SK-N-SH (cell line): ENCODE measurements around the gene PTPN13. TPM values are rescaled to one million over a fixed set of nuclear protein-coding genes. Genes with fewer than 3 reads are reported as not detected.

ENCODE experiments used
- CTCF ChIA-PET: fragments of 300-600, 350-600 bp; formaldehyde crosslinking; extraction: SDS; loops from one replicate; lab custom pipeline; 2021; lab: Yijun Ruan, JAX
- POLR2A ChIA-PET: fragments of 350-600 bp; sonication (Branson Sonifier 250); formaldehyde crosslinking; extraction: SDS; loops from one replicate; lab custom pipeline; 2020; ENCODE audit warnings: antibody characterized with exemption, inconsistent platforms; lab: Yijun Ruan, JAX
- DNase-seq: peaks from one replicate; pipeline ENCODE4 v3.0.0; 2012
- H2AFZ ChIP-seq: fragments of 200-600 bp; sonication (generic); 2 replicates; pipeline ENCODE4 v1.8.1; 2016; ENCODE audit warnings: antibody characterized with exemption, mild to moderate bottlenecking, low read depth
- H3F3A ChIP-seq: fragments of 200-600 bp; sonication (generic); replicated peaks from 2 replicates; pipeline ENCODE3; 2016; ENCODE audit warnings: antibody characterized with exemption, mild to moderate bottlenecking; ENCODE audit not compliant: insufficient read depth
- H3K27ac ChIP-seq, 2 experiments: fragments of 200-500 bp in 1 of 2; fragments of 200-600 bp in 1 of 2; sonication (Bioruptor generic) in 1 of 2; sonication (generic), shearing (Covaris generic) in 1 of 2; 2 replicates each; pipeline versions ENCODE4 v1.5.1 to v1.6.1; 2014 to 2016; ENCODE audit warnings: low read depth in 2 of 2, inconsistent platforms in 1 of 2, low read length in 1 of 2, mild to moderate bottlenecking in 1 of 2, mixed read lengths in 1 of 2
- H3K27me3 ChIP-seq: fragments of 200-600 bp; sonication (generic), shearing (Covaris generic); 2 replicates; pipeline ENCODE4 v1.6.1; 2016; ENCODE audit warnings: mixed run types; ENCODE audit not compliant: insufficient read depth
- H3K36me3 ChIP-seq, 2 experiments: fragments of 200-500 bp in 1 of 2; fragments of 200-600 bp in 1 of 2; sonication (Bioruptor generic) in 1 of 2; sonication (generic) in 1 of 2; replicated peaks in 1 of 2; 2 replicates each; pipeline versions ENCODE3 to v1.5.1; 2014 to 2016; ENCODE audit warnings: low read length in 1 of 2, mild to moderate bottlenecking in 1 of 2; ENCODE audit not compliant: insufficient read depth in 2 of 2, control insufficient read depth in 1 of 2
- H3K4me1 ChIP-seq, 2 experiments: fragments of 200-500 bp in 1 of 2; fragments of 200-600 bp in 1 of 2; sonication (Bioruptor generic) in 1 of 2; sonication (generic), shearing (Covaris generic) in 1 of 2; 2 replicates each; pipeline versions ENCODE4 v1.5.1 to v1.6.1; 2014 to 2016; ENCODE audit warnings: low read depth in 1 of 2, low read length in 1 of 2, mixed run types in 1 of 2; ENCODE audit not compliant: insufficient read depth in 2 of 2, control insufficient read depth in 1 of 2
- H3K4me2 ChIP-seq: fragments of 200-600 bp; sonication (generic), shearing (Covaris generic); 2 replicates; pipeline ENCODE4 v1.6.1; 2017; ENCODE audit warnings: mixed run types
- H3K4me3 ChIP-seq, 2 experiments: fragments of 200-500 bp in 1 of 2; fragments of 200-600 bp in 1 of 2; sonication (Bioruptor generic) in 1 of 2; sonication (generic), shearing (Covaris generic) in 1 of 2; 2 replicates each; pipeline versions ENCODE4 v1.5.1 to v1.8.1; 2014 to 2016; ENCODE audit warnings: low read depth in 2 of 2, inconsistent platforms in 1 of 2, low read length in 1 of 2, mild to moderate bottlenecking in 1 of 2, mixed read lengths in 1 of 2, moderate library complexity in 1 of 2
- H3K79me2 ChIP-seq: fragments of 200-600 bp; sonication (generic); 2 replicates; pipeline ENCODE4 v1.8.1; 2017; ENCODE audit warnings: mild to moderate bottlenecking; ENCODE audit not compliant: insufficient read depth
- H3K9ac ChIP-seq: fragments of 200-600 bp; sonication (generic); 2 replicates; pipeline ENCODE4 v1.6.1; 2017; ENCODE audit warnings: mixed run types
- H3K9me2 ChIP-seq: fragments of 200-600 bp; sonication (generic); 2 replicates; pipeline ENCODE4 v1.6.1; 2017; ENCODE audit warnings: mixed run types
- H3K9me3 ChIP-seq: fragments of 200-600 bp; sonication (generic); 2 replicates; pipeline ENCODE4 v1.6.1; 2017; ENCODE audit warnings: mixed run types, mild to moderate bottlenecking, moderate library complexity
- H4K20me1 ChIP-seq: fragments of 200-600 bp; sonication (generic); 2 replicates; pipeline ENCODE4 v1.6.1; 2017; ENCODE audit warnings: mild to moderate bottlenecking, mixed run types; ENCODE audit not compliant: insufficient read depth
- CHD2 ChIP-seq: fragments of 150-350 bp; IDR thresholded peaks from 2 replicates; pipeline ENCODE4 v1.6.1; 2018; ENCODE audit warnings: low read length; ENCODE audit not compliant: partially characterized antibody
- EP300 ChIP-seq, 2 experiments: IDR thresholded peaks; 2 replicates each; pipeline versions ENCODE4 v1.4.0 to v1.6.1; 2012; ENCODE audit warnings: borderline replicate concordance in 1 of 2, low read depth in 1 of 2, low read length in 1 of 2
- EZH2phosphoT487 ChIP-seq: fragments of 200-600 bp; sonication (generic); IDR thresholded peaks from 2 replicates; pipeline ENCODE4 v1.6.1; 2017; ENCODE audit warnings: low read depth, mixed run types, mild to moderate bottlenecking, antibody characterized with exemption, moderate library complexity, borderline replicate concordance
- FOSL2 ChIP-seq: IDR thresholded peaks from 2 replicates; pipeline ENCODE4 v1.4.0; 2012; ENCODE audit warnings: low read depth, mild to moderate bottlenecking, moderate library complexity, borderline replicate concordance
- FOXJ3 ChIP-seq: sonication (generic); formaldehyde crosslinking; IDR thresholded peaks from 2 replicates; pipeline ENCODE4 v1.5.1; 2020; ENCODE audit warnings: mild to moderate bottlenecking, missing genetic modification reagents
- GABPA ChIP-seq: IDR thresholded peaks from 2 replicates; pipeline ENCODE4 v1.4.0; 2012; ENCODE audit warnings: low read depth, mild to moderate bottlenecking
- JUND ChIP-seq: IDR thresholded peaks from 2 replicates; pipeline ENCODE4 v1.4.0; 2012
- RCOR1 ChIP-seq: fragments of 150-350 bp; IDR thresholded peaks from 2 replicates; pipeline ENCODE4 v1.6.1; 2017; ENCODE audit warnings: antibody characterized with exemption, low read length
- RFX5 ChIP-seq: IDR thresholded peaks from 2 replicates; pipeline ENCODE4 v1.6.1; 2012; ENCODE audit warnings: mild to moderate bottlenecking, improper control_type of control experiment, low read length
- RXRA ChIP-seq: IDR thresholded peaks from 2 replicates; pipeline ENCODE4 v1.4.0; 2012; ENCODE audit warnings: low read depth, mild to moderate bottlenecking, borderline replicate concordance
- SMC3 ChIP-seq: IDR thresholded peaks from 2 replicates; pipeline ENCODE4 v1.6.1; 2012; ENCODE audit warnings: low read depth, low read length, improper control_type of control experiment
- TCF12 ChIP-seq: IDR thresholded peaks from 2 replicates; pipeline ENCODE4 v1.4.0; 2012
- TEAD4 ChIP-seq: IDR thresholded peaks from 2 replicates; pipeline ENCODE4 v1.4.0; 2012; ENCODE audit warnings: mild to moderate bottlenecking, borderline replicate concordance; ENCODE audit not compliant: insufficient read depth
- YY1 ChIP-seq: IDR thresholded peaks from 2 replicates; pipeline ENCODE4 v1.4.0; 2012; ENCODE audit warnings: low read depth, mild to moderate bottlenecking
- WGBS: methylation state at CpG from one replicate; pipeline ENCODE4 v1.1.6; 2017; ENCODE audit warnings: low lambda C conversion rate; 5-methylcytosine and 5-hydroxymethylcytosine counted together
- polyA plus RNA-seq, 3 experiments: library from polyadenylated mRNA; depleted of rRNA; stranded (reverse); fragments of >200 nt; gene quantifications; 2 replicates each; pipeline ENCODE4 v1.2.3, GENCODE V29; 2012
- TF ChIP-seq, protein P1 (sequence below): IDR thresholded peaks from 2 replicates; pipeline ENCODE4 v1.4.0; 2012; ENCODE audit warnings: low read depth, borderline replicate concordance
- TF ChIP-seq, protein P2 (sequence below): IDR thresholded peaks from 2 replicates; pipeline ENCODE4; 2012
- TF ChIP-seq, protein P3 (sequence below): IDR thresholded peaks from 2 replicates; pipeline ENCODE4 v1.6.1; 2012; ENCODE audit warnings: mild to moderate bottlenecking, low read depth, low read length, moderate library complexity
- TF ChIP-seq, protein P4 (sequence below): IDR thresholded peaks from 2 replicates; pipeline ENCODE4 v1.4.0; 2012; ENCODE audit warnings: low read depth

The PTPN13 gene
- polyA plus RNA-seq, 1 of the 3 experiments (the other 2 are of a cell fraction) = 5.5 TPM

DNA sequence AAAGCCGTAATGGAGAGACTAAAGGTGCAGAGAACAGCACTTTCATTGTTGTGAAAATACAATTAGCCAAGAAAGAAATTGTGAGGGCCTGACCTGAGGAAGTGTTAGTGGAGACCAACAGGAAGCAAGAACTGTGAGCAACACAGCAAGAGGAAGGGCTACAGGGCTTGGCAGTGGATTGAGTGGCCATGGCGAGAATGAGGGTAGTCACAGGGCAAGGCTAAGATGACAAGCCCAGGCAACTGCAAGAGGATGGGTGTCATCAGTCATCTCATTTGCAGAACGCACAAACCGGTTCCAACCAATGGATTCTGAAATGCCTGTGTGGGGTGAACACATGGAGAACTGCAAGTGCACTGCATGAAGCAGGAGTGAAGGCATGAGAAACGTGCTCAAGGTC, 251.5 kb downstream of the PTPN13 start:
- CTCF ChIA-PET = no interaction called here
- no peaks in the 10 kb centered on the region for H3K9me2 ChIP-seq
- H3K4me2 ChIP-seq = no peak overlapping the region
- H3F3A ChIP-seq = no peaks in the 10 kb centered on the region
- TF ChIP-seq RCOR1 (no peak), RFX5 (no peak), FOSL2 (no peak), TEAD4 (no peak), FOXJ3 (CRISPR knock-in tag) (no peak), EP300 (IDR thresholded peaks at IDR 0.05; ENCODE audit: borderline replicate concordance in 1 of 2, low read depth in 1 of 2, low read length in 1 of 2) (no peak), EZH2phosphoT487 (no peak), SMC3 (no peak), YY1 (no peak), TCF12 (no peak), JUND (no peak), CHD2 (no peak), RXRA (no peak), GABPA (no peak)
- TF ChIP-seq, protein P1, sequence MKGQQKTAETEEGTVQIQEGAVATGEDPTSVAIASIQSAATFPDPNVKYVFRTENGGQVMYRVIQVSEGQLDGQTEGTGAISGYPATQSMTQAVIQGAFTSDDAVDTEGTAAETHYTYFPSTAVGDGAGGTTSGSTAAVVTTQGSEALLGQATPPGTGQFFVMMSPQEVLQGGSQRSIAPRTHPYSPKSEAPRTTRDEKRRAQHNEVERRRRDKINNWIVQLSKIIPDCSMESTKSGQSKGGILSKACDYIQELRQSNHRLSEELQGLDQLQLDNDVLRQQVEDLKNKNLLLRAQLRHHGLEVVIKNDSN = no peak
- TF ChIP-seq, protein P2, sequence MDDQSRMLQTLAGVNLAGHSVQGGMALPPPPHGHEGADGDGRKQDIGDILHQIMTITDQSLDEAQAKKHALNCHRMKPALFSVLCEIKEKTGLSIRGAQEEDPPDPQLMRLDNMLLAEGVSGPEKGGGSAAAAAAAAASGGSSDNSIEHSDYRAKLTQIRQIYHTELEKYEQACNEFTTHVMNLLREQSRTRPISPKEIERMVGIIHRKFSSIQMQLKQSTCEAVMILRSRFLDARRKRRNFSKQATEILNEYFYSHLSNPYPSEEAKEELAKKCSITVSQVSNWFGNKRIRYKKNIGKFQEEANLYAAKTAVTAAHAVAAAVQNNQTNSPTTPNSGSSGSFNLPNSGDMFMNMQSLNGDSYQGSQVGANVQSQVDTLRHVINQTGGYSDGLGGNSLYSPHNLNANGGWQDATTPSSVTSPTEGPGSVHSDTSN = no peak
- TF ChIP-seq, protein P3, sequence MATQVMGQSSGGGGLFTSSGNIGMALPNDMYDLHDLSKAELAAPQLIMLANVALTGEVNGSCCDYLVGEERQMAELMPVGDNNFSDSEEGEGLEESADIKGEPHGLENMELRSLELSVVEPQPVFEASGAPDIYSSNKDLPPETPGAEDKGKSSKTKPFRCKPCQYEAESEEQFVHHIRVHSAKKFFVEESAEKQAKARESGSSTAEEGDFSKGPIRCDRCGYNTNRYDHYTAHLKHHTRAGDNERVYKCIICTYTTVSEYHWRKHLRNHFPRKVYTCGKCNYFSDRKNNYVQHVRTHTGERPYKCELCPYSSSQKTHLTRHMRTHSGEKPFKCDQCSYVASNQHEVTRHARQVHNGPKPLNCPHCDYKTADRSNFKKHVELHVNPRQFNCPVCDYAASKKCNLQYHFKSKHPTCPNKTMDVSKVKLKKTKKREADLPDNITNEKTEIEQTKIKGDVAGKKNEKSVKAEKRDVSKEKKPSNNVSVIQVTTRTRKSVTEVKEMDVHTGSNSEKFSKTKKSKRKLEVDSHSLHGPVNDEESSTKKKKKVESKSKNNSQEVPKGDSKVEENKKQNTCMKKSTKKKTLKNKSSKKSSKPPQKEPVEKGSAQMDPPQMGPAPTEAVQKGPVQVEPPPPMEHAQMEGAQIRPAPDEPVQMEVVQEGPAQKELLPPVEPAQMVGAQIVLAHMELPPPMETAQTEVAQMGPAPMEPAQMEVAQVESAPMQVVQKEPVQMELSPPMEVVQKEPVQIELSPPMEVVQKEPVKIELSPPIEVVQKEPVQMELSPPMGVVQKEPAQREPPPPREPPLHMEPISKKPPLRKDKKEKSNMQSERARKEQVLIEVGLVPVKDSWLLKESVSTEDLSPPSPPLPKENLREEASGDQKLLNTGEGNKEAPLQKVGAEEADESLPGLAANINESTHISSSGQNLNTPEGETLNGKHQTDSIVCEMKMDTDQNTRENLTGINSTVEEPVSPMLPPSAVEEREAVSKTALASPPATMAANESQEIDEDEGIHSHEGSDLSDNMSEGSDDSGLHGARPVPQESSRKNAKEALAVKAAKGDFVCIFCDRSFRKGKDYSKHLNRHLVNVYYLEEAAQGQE = no peak
- TF ChIP-seq, protein P4, sequence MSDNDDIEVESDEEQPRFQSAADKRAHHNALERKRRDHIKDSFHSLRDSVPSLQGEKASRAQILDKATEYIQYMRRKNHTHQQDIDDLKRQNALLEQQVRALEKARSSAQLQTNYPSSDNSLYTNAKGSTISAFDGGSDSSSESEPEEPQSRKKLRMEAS = no peak
- TF ChIP-seq, all 33 proteins: peak for 0
- POLR2A ChIA-PET = no interaction called here
- H3K36me3 ChIP-seq = no peaks in the 10 kb centered on the region
- H3K9ac ChIP-seq = no peak overlapping the region
- WGBS = 85% methylated on average over 5 of the region's 5 CpGs
- H4K20me1 ChIP-seq = no peaks in the 10 kb centered on the region
- H3K4me1 ChIP-seq = no peaks in the 10 kb centered on the region
- H3K4me3 ChIP-seq = no peak overlapping the region
- no peaks in the 10 kb centered on the region for H3K9me3 ChIP-seq
- DNase-seq = no peak
- no peaks in the 10 kb centered on the region for H3K27me3 ChIP-seq
- H2AFZ ChIP-seq = no peak overlapping the region
- H3K79me2 ChIP-seq = no peaks in the 10 kb centered on the region
- H3K27ac ChIP-seq = no peak overlapping the region
